KBM-7 (cell line): ENCODE measurements around the gene SCGB1D2.
A peak's percentile ranks its signal among the peaks of the same experiment; 100 is the strongest.
"Not testable (repeated sequence)": the region's sequence is repeated elsewhere in the genome, so short reads cannot be mapped to it uniquely, and the experiment has no call there.

Experiments used
- DNase-seq: peaks from one replicate; pipeline ENCODE4 v3.0.0-alpha.2; 2015
- in situ Hi-C: fragments of 300-500 bp; cut with MboI; formaldehyde crosslinking; loops from 2 replicates; pipeline ENCODE4 v1.14.3; 2020; ENCODE audit warnings: low sequenced_read_pairs, low pct_unique_long_range_greater_than_20kb, mixed read lengths

SCGB1D2 gene, protein sequence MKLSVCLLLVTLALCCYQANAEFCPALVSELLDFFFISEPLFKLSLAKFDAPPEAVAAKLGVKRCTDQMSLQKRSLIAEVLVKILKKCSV

DNA sequence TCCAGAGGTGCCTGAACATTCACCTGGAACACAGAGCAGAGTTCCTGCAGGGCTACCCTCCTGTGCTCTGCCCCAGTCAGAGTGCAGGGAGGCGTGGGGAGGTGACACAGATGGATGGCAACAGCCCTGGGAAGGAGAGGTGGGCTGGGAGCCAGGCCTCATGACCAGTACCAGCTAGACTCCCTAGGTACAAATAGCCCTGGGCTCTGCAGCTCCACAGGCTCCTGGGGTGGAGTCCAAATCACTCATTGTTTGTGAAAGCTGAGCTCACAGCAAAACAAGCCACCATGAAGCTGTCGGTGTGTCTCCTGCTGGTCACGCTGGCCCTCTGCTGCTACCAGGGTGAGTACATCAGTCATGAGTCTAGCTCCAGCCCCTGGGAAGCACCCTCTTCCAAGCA, at the start of gene SCGB1D2:
SCGB1D2 (plus strand) TSS at position 219 of the 400 bp plus-strand sequence; CDS start at position 288, 69 bp downstream.
- in situ Hi-C loops: no loop called here
- no peak for DNase-seq

DNA sequence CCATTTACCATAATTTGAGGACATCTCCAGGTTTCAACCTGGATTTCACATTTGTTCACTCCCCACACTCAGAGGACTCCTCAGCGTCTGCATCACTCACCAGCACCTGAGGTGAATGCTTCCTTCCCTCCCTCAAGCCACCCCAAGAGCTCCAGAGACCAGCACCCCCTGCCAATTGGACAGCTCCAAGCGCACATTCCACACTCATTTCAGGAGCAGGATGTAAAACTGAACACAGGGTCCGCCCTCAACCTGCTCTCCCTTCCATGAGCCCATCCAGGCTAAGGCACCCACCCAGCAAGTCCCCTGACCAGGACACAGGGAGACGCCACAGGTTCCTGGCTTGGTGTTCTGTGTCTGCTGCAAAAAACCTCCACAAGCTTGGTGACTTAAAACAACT, 48.1 kb upstream of the SCGB1D2 start:
- no peak for DNase-seq
- in situ Hi-C loops: no loop called here

DNA sequence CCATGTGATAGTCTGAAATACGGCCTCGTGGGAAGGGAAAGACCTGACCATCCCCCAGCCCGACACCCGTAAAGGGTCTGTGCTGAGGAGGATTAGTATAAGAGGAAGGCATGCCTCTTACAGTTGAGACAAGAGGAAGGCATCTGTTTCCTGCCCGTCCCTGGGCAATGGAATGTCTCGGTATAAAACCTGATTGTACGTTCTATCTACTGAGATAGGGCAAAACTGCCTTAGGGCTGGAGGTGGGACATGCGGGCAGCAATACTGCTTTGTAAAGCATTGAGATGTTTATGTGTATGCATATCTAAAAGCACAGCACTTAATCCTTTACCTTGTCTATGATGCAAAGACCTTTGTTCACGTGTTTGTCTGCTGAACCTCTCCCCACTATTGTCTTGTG, 47.0 kb upstream of the SCGB1D2 start:
- in situ Hi-C loops, DNase-seq: not testable (repeated sequence)

DNA sequence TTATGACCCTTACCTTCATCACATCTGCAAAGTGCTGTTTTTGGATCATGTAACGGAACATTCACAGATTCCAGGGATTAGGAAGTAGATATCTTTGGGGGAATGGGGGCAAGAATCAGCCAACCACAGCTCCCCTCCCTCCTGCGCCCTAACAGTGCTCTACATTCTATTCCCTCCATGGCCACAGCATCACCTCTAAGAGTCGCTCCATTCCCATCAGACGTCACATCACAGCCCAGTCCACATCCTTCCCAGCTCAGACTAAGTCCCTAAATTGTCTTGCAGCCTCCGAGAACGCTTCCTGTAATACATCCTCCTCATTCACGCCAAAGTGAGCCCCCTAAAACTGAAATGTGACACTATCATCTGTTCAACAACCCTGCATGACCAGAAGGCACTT, 46.1 kb upstream of the SCGB1D2 start:
- DNase-seq: peak; percentile 8
- in situ Hi-C loops: no loop called here

DNA sequence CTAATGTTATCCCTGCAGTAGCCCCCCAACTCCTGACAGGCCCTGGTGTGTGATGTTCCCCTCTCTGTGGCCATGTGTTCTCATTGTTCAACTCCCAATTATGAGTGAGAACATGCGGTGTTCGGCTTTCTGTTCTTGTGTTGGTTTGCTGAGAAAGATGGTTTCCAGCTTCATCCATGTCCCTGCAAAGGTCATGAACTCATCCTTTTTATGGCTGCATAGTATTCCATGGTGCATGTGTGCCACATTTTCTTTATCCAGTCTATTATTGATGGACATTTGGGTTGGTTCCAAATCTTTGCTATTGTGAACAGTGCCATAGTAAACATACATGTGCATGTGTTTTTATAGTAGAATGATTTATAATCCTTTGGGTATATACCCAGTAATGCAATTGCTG, 44.6 kb upstream of the SCGB1D2 start:
- DNase-seq, in situ Hi-C loops: not testable (repeated sequence)

DNA sequence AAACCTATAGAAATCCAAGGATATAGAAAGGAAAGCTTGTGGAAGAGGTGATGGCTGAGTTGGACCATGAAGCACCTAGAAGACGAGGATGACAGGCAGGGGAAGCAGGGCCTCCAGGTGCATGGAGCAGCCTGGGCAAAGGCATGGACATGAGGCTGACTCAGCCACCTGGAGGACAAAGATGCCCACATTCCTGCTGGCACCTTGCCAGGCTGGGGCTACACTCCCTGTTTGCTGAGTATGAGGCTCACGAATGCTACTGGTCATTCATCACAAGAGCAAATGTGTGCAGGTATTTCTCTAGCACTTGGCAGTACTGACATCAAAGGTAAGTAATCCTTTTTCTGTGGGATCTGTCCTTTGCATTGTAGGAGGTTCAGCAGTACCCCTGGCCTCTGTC, 40.7 kb upstream of the SCGB1D2 start:
- in situ Hi-C loops: no loop called here
- no peak for DNase-seq

DNA sequence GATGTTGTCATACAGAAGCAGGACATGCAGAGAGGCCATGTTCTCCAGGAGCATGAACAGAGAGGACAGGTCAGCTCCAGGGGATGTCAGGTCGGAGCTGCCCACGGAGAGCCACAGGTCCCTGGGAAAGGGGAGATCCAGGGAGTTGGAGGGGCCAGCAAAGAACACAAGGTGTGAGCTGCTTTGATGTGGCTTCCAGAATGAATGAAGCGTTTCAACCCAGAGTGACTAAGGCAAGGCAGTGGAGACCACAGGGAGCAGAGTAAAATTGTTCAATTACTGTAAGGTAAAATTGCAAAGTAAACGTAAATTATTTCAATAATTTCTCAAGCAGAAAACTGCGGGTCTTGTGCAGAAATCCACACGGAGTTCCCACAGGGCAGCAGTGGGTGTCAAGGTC, 39.1 kb upstream of the SCGB1D2 start:
- DNase-seq: no peak
- in situ Hi-C loops: no loop called here

DNA sequence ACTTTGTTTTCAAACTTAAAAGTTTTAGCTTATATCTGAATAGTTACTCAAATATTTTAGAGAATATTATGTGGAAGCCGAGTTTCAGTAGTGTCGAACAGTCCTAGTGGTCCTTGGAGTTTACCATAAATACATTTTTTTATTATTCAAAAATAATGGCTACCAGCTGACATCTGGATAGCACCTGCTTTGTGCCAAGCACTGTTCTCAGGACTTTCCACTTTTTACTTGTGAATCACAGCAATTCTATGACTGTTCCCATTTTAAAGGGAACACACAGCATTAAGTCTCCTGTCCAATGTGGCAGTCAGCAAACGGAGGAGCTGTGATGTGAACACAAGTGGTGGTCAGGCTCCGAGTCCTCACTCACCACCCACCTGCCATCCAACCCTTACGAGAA, 37.6 kb upstream of the SCGB1D2 start:
- no peak for DNase-seq
- in situ Hi-C loops: no loop called here

DNA sequence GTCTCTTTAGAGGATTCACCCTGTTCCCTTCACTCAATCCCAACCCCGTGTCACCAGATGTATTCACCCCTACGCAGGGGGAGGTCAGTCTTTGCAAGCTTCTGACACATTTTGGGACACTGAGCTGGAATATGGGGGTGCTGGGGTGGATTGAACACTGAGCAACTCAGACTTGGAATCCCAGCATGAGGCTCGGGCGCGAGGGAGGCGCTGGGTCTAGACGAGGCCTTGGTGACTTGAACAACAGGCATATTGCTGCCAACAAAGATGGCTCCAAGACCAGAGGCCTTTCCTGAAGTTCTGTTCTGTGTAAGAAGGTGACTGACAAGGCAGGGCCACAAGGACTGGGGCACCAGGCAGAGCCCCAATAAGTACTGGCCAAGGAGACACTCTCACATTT, 36.6 kb upstream of the SCGB1D2 start:
- in situ Hi-C loops: no loop called here
- DNase-seq: no peak

DNA sequence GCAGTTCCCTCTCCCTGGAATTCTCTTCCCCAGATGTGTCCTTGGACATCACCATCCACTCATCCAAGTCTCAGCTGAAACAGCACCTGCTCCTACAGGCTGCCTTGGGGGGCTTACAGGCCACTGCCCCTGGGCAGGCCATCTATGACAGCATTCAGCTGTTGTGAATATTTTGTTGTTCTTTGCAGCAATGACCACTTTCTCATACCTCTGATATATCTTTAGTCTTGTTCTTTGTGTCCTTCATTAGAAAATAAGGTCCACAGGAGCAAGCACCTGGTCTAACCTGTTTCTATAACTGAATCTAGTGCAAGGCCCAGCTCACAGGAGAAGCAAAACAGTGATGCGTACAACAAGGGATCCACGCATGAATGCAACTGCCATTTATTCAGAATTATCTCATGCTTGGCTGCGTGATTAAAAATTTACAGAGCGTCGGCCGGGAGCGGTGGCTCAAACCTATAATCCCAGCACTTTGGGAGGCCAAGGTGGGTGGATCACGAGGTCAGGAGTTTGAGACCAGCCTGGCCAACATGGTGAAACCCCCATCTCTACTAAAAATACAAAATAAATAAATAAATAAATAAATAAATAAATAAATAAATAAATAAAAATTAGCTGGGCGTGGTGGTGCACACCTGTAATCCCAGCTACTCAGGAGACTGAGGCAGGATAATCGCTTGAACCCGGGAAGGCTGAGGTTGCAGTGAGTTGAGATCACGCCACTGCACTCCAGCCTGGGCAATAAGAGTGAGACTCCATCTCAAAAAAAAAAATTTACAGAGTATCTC, 35.6 kb upstream of the SCGB1D2 start:
- DNase-seq, in situ Hi-C loops: not testable (repeated sequence)

DNA sequence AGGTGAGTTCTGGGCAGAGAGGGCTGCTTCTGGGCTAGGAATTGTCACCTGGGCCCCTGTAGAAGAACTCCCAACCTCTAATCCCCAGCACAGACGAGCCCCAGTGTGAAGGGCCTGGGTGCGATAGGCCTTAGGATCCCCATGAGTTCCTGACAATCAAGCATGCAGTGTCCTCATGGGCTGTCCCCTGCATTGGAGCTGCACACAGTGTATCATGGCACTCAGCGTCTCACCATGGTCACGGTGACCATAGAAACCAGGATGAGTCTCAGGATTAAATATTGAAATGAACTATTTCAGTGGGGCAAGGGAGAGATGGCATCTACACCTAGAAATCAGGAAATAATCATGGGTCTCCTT, 33.3 kb upstream of the SCGB1D2 start:
- in situ Hi-C loops: no loop called here
- no peak for DNase-seq

DNA sequence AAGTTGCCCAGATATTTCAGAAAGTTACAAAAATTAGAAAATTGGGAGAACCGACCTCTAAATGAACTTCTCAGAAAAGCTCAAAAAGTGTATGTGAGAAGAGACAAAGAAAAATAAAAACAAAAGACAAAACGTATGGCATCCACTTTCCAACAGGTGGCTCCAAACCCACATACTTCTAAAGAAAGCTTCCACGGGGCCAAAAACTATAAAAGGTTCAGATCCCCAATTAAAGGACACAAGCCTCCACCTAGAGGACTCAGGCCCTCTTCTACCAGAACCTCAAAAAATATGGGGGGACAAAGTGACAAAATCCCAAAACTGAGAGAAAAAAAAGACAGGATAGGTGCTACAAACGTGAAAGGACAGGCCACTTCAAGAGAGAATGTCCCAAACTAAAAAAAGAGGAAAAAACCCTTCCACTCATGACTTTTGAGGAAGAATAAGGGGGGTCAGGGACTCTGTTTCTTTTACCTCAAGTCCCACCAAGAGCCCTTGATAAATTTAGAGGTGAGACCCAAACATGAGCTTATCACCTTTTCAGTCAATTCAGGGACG, 24.8 kb upstream of the SCGB1D2 start:
- DNase-seq: peak; percentile 19

DNA sequence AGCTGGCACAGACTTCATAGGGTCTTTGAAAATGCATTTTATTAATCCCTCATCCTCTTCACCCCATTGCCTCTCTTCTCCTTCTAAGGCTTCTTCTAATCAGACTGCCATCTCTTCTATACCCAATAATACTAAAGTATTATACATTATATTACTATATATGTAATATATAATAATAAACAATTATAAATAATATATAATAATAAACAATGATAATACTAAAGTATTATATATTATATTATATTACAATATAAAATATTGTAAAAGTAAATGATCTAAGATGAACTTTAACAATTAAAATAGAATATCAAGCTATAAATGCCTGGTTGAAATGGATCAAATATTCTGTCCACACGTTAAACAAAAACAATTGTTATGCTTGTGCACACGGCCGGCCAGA, 20.5 kb upstream of the SCGB1D2 start:
- in situ Hi-C loops: no loop called here
- no peak for DNase-seq

More for the DNA sequence above, 24.8 kb upstream of the SCGB1D2 start:
- in situ Hi-C loops: no loop called here

DNA sequence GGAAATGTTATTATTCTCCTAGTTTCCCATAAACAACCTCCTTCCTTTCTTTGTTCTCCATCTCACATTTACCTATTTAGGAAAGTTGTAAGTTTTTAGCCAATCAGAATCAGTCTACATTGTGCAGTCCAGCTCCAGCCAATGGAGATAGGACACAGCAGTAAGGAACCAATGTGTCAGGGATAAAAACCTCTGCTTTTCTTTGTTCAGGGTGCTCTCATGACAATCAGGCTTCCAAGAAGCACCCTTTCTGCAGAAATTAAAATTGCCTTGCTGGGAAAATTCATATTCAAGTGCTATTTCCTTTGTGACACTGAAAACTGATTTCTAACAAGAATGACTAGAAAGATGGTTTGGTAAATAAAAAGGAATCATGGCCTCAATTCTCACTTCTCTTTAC, 18.9 kb upstream of the SCGB1D2 start:
- in situ Hi-C loops: no loop called here
- peak; percentile 9 for DNase-seq

DNA sequence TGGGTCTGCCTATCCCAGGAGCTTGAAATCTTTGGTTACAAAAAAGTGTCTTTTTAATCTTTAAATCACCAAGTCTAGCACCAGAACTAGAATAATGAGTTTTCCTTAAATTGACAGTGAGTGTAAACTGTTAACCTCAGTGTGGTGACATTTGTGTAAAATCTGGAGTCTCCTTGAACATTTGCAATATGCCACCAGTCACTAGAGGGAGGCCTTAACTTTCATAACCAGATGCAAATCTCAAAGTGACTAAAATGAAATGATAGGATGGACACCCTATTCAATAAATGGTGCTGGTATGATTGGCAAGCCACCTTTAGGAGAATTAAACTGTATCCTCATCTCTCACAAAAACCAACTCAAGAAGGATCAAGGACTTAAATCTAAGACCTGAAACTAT, 8.3 kb upstream of the SCGB1D2 start:
- in situ Hi-C loops: no loop called here

DNA sequence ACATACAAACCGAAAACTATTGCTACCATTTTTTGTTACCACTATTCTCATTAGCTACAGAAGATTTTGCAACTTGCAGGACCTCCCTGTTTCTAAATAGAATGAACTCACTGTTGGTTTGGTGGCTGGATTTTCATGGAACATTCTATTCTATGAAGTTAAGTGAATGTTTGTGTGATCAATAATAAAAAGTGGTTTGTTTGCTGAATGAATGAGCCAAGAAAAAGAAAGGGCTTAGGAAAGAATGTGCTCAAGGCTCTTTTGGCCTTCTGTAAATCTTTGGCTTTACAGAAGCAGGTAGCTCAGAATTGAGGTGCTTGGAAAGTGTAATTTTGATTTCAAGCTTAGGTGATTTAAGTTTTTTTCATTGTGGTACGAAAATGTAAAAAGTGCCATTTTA, 5.9 kb upstream of the SCGB1D2 start:
- in situ Hi-C loops: no loop called here

More for the DNA sequence above, 8.3 kb upstream of the SCGB1D2 start:
- no peak for DNase-seq

DNA sequence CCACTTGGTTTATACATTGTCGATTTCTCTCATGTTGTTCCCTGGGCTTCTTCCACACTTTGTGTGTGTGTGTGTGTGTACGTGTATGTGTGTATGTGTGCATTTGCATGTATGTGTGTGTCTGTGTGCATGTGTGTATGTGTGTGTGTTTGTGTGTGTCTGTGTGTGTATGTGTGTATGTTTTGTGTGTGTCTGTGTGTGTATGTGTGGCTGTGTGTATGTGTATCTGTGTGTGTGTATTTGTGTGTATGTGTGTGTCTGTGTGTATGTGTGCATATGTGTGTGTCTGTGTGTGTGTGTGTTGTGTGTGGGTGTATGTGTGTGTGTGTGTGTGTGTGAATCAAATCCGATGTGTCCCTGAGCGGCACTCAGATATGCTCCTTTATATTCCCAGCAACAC, 4.5 kb upstream of the SCGB1D2 start:
- in situ Hi-C loops: no loop called here
- DNase-seq: no peak

More for the DNA sequence above, 5.9 kb upstream of the SCGB1D2 start:
- no peak for DNase-seq

DNA sequence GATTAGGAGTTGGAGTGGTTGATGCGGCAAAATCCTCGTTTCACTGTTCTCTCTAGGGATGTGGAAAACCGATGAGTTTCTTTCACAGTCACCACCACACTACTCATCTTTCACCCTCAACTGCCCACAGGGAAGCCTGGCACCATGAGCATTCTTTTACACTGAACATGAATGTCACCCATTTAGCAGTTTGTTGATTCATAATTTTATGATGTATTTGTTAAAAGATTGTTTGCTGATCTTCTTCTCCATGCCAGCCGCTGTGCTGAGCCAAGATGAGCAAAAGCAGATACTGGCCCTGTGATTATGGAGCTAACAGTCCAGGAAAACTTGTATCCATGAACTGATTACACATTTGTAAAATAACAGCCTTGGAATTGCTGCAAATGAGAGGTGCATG, 3.9 kb upstream of the SCGB1D2 start:
- DNase-seq: no peak
- in situ Hi-C loops: no loop called here

DNA sequence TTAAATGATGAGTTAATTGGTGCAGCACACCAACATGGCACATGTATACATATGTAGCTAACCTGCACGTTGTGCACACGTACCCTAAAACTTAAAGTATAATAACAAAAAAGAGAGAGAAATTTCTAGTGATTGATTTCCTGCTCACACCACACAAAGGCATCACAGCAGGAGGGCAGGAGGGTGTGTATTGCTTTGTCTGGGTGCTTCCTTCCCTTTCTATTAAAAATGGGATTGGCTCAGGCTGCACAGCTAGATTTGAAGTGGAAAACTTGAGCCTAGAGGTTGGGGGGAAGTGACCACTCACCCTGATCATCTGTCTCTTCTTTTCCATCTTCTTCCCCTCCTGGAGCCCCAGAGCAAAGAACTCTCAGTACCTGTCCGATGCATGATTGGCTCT, 944 bp upstream of the SCGB1D2 start:
- in situ Hi-C loops: no loop called here
- no peak for DNase-seq

DNA sequence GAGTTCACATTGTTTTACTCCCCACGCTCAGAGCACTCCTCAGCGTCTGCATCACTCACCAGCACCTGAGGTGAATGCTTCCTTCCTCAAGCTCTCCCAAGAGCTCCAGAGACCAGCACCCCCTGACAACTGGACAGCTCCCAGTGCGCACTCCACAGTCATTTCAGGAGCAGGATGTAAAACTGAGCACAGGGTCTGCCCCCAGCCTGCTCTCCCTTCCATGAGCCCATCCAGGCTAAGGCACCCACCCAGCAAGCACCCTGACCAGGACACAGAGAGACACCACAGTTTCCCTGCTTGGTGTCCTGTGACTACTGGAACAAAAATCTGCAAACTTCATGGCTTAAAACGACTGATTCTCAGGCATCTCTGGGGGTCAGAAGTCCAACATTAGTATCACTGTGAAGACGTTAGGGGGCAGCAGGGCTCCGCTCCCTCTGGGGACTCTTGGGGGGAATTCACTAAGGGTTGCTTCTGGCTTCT, 3.3 kb downstream of the SCGB1D2 start:
- DNase-seq: peak; percentile 55
- in situ Hi-C loops: no loop called here

DNA sequence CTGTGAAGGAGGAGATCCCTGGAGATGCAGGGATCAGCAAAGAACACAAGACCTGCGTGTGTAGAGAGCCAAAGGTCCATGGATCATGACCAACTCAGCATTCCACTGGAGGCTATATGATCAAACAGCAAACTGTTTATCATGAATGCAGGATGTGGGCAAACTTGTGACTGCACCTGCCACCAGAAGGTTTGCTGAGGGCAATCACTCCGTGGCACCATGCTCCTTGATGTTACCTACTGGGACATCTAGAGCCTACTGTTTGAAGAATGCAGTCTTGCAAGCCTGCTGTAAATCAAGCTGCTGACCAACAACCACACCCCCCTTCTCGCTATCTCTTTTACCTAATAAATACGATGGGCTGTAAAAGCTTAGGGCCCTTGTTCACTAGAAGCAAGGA, 9.7 kb downstream of the SCGB1D2 start:
- DNase-seq: no peak
- in situ Hi-C loops: no loop called here
